Measurements from ENCODE around the gene BIRC2. TPM values are rescaled to one million over a fixed set of nuclear protein-coding genes. Genes with fewer than 3 reads are reported as not detected.

The BIRC2 gene
- total and polyA plus RNA-seq, 10 donors = 24.0 to 101 (median 46.6) TPM

DNA sequence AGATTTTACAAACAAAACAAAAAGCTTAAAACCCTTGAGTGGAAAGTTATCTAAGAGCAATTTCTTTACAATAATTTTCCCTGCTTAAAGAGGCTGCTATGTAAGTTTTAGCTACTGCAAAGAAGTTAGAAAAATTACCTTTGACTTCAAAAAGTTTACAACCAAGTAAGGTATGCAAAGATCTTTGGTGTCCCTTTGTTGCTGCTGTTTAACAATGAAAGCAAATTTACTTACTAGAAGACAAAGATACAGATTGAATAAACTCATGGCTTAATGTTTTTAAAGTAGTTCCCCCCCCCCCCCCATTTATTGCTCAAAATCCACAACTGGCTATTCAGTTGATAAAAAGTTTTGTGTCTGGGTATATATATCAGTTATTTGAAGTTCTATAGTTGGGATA, 79.6 kb downstream of the BIRC2 start:
- intact Hi-C loops (cut with DNase I; ENCODE audit: low total_unique reads) = no loop called here
- peaks cover 0 to 28% (median 0%) of the 10 kb centered on the region in 6 donors for H3K36me3 ChIP-seq
- peaks cover 7 to 100% (median 61%) of the 10 kb centered on the region in 6 donors for H3K4me1 ChIP-seq
- H3K27ac ChIP-seq = peak overlapping the region in 2 of 8 donors; percentile 19 to 42
- no peak overlapping the region for H3K4me3 ChIP-seq
- no peaks in the 10 kb centered on the region for H3K27me3 ChIP-seq (replicated peaks in 1 of 7)
- DNase-seq = no peak
- no peaks in the 10 kb centered on the region for H3K9me3 ChIP-seq
- TF ChIP-seq, protein P1, sequence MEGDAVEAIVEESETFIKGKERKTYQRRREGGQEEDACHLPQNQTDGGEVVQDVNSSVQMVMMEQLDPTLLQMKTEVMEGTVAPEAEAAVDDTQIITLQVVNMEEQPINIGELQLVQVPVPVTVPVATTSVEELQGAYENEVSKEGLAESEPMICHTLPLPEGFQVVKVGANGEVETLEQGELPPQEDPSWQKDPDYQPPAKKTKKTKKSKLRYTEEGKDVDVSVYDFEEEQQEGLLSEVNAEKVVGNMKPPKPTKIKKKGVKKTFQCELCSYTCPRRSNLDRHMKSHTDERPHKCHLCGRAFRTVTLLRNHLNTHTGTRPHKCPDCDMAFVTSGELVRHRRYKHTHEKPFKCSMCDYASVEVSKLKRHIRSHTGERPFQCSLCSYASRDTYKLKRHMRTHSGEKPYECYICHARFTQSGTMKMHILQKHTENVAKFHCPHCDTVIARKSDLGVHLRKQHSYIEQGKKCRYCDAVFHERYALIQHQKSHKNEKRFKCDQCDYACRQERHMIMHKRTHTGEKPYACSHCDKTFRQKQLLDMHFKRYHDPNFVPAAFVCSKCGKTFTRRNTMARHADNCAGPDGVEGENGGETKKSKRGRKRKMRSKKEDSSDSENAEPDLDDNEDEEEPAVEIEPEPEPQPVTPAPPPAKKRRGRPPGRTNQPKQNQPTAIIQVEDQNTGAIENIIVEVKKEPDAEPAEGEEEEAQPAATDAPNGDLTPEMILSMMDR (IDR thresholded peaks at IDR 0.05 in 8 of 11, conservative IDR thresholded peaks at IDR 0.05 in 3 of 11) = no peak
- TF ChIP-seq POLR2AphosphoS5 (IDR thresholded peaks at IDR 0.05) (no peak), POLR2A (IDR thresholded peaks at IDR 0.05) (no peak)

DNA sequence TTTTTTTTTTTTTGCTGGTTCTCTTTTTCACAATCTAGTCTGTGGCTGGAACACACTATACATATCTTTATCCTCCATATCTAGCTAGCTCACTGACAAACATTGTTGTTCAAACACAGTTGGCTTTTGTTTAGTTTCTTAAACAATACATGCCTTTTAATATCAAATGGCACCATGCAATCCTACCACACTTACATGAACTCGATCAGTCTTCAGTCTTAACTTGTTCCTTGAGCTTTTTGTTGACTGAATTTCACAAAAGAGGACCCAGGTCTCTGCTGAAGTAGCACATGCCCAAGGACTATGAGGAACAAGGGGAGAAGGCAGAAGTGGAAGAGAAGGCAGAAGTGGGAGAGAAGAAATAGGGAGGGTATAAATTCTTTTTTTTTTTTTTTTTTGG, 80.1 kb downstream of the BIRC2 start:
- intact Hi-C loops (cut with DNase I; ENCODE audit: low total_unique reads) = no loop called here
- peaks cover 0 to 4% (median 0%) of the 10 kb centered on the region in 8 donors for H3K9me3 ChIP-seq
- H3K4me3 ChIP-seq = no peak overlapping the region
- peaks cover 7 to 100% (median 60%) of the 10 kb centered on the region in 6 donors for H3K4me1 ChIP-seq
- DNase-seq = no peak
- no peak for TF ChIP-seq POLR2A (IDR thresholded peaks at IDR 0.05)
- H3K36me3 ChIP-seq = peaks cover 0 to 33% (median 0%) of the 10 kb centered on the region in 6 donors
- H3K27ac ChIP-seq = peak overlapping the region in 3 of 8 donors; percentile 19 to 42 (median 31)
- WGBS, 5 donors = 0 to 1% (median 0%) methylated on average over 1 of the region's 1 CpG
- H3K27me3 ChIP-seq (replicated peaks in 1 of 7) = no peaks in the 10 kb centered on the region

Small RNAs within 50 kb of the gene (small RNA-seq; reads per million reads assigned to genes)
- gene AP000942.3 = 0 reads per million in 4 donors
- 0 reads per million in 4 donors for gene AP000942.4
- 0 reads per million in 4 donors for gene RNU6-952P

Other genes starting within 250 kb of the BIRC2 start
- gene YAP1, start 236.8 kb upstream of the BIRC2 start, total RNA-seq = 10 to 100 TPM; 29.8 to 37.3 (median 34.4) TPM
- gene YAP1, start 236.8 kb upstream of the BIRC2 start, polyA plus RNA-seq = 1 to 10 TPM; 4.9 to 9.0 (median 6.0) TPM
- gene BIRC3, start 29.7 kb upstream of the BIRC2 start, total RNA-seq = 100 to 1,000 TPM in 3 of 7 donors, 10 to 100 TPM in 4; 73.9 to 164 (median 97.6) TPM
- 10 to 100 TPM; 35.0 to 52.0 (median 41.4) TPM for gene BIRC3, start 29.7 kb upstream of the BIRC2 start, polyA plus RNA-seq
- gene TMEM123, start 105.6 kb downstream of the BIRC2 start, total RNA-seq = 100 to 1,000 TPM; 109 to 184 (median 161) TPM
- gene TMEM123, start 105.6 kb downstream of the BIRC2 start, polyA plus RNA-seq = 10 to 100 TPM; 51.3 to 92.7 (median 66.3) TPM
- under 1 TPM in 2 of 7 donors, not detected in 5; 0.34 to 0.63 TPM for gene MMP7, start 183.5 kb downstream of the BIRC2 start, total RNA-seq
- under 1 TPM in 1 of 3 donors, not detected in 2; 0.59 TPM for gene MMP7, start 183.5 kb downstream of the BIRC2 start, polyA plus RNA-seq

Data from spleen (tissue), 11 donors.